CD4-positive, alpha-beta T cell (primary cell): ENCODE data around the gene LAMC2. TPM values are rescaled to one million over a fixed set of nuclear protein-coding genes. Genes with fewer than 3 reads are reported as not detected.

Source experiments
- ATAC-seq: fragments of 200-7000 bp; cut with Tn5 transposase; one replicate; pipeline ENCODE4 v1.10.0; 2022; ENCODE audit warnings: mild to moderate bottlenecking; ENCODE audit not compliant: poor library complexity
- CTCF ChIA-PET: fragments of 350-600 bp; sonication (Branson Sonifier 250); formaldehyde crosslinking; loops from one replicate; lab custom pipeline; 2021; ENCODE audit warnings: antibody characterized with exemption, inconsistent platforms; lab: Charles Lee
- POLR2A ChIA-PET: fragments of 350-600 bp; sonication (Branson Sonifier 250); formaldehyde crosslinking; loops from one replicate; lab custom pipeline; 2021; ENCODE audit warnings: antibody characterized with exemption, inconsistent platforms; lab: Charles Lee
- DNase-seq, 14 experiments: peaks; one replicate each; pipeline ENCODE4 v3.0.0-alpha.2; 2013 to 2020; ENCODE audit warnings: mixed read lengths in 2 of 14
- H3K27ac ChIP-seq, 2 donors: one replicate each; pipeline versions ENCODE4 v1.5.1 to v1.7.0; 2013; ENCODE audit warnings: low read length in 2 of 2, low read depth in 1 of 2, mild to moderate bottlenecking in 1 of 2
- H3K27me3 ChIP-seq, 2 experiments: 1 replicate in 1 of 2; 2 replicates in 1 of 2; pipeline versions ENCODE4 v1.6.1 to v1.7.0; 2013; ENCODE audit warnings: low read length in 2 of 2, control low read depth in 1 of 2, mild to moderate bottlenecking in 1 of 2, moderate library complexity in 1 of 2; ENCODE audit not compliant: insufficient read depth in 2 of 2, control insufficient read depth in 1 of 2
- H3K36me3 ChIP-seq: one replicate; pipeline ENCODE4 v1.6.1; 2013; ENCODE audit warnings: low read length, control low read depth; ENCODE audit not compliant: insufficient read depth
- H3K4me1 ChIP-seq: one replicate; pipeline ENCODE4 v1.6.1; 2013; ENCODE audit warnings: low read length, control low read depth; ENCODE audit not compliant: insufficient read depth
- H3K4me3 ChIP-seq: one replicate; pipeline ENCODE4 v1.5.1; 2013; ENCODE audit warnings: mild to moderate bottlenecking, low read length, moderate library complexity
- H3K9me3 ChIP-seq, 2 experiments: 1 replicate in 1 of 2; 2 replicates in 1 of 2; pipeline versions ENCODE4 v1.6.1 to v1.7.0; 2013; ENCODE audit warnings: low read length in 2 of 2, mild to moderate bottlenecking in 2 of 2, control low read depth in 1 of 2, moderate library complexity in 1 of 2; ENCODE audit not compliant: control insufficient read depth in 1 of 2, insufficient read depth in 1 of 2
- H3K27ac Mint-ChIP-seq: one replicate; pipeline ENCODE4 v1.8.0; 2020; ENCODE audit warnings: mixed read lengths
- H3K27me3 Mint-ChIP-seq: one replicate; pipeline ENCODE4 v1.8.0; 2021; ENCODE audit warnings: mixed read lengths
- H3K36me3 Mint-ChIP-seq: one replicate; pipeline ENCODE4 v1.8.0; 2021; ENCODE audit warnings: low read depth, mixed read lengths
- H3K4me1 Mint-ChIP-seq: one replicate; pipeline ENCODE4 v1.8.0; 2021; ENCODE audit warnings: low read depth, mixed read lengths
- H3K4me3 Mint-ChIP-seq: one replicate; pipeline ENCODE4 v1.8.0; 2020; ENCODE audit warnings: mild to moderate bottlenecking, mixed read lengths
- H3K9me3 Mint-ChIP-seq: one replicate; pipeline ENCODE4 v1.8.0; 2020; ENCODE audit warnings: mixed read lengths
- intact Hi-C, 2 experiments: fragments of 100-400 bp; cut with DNase I in 1 of 2; cut with micrococcal nuclease in 1 of 2; formaldehyde crosslinking; loops; one replicate each; pipeline versions ENCODE4 v1.15.1 to v1.9.0; 2023 to 2025; cut with DNase I, micrococcal nuclease
- total RNA-seq, 174 experiments: library from RNA in 2 of 174; stranded (reverse) in 2 of 174; gene quantifications; one replicate each; pipeline ENCODE4 v1.2.3 and lab custom pipeline; 2021 to 2026
- TF ChIP-seq, protein P1 (sequence below): fragments of 200-600 bp; IDR thresholded peaks from one replicate; pipeline ENCODE4 v1.8.0; 2022; ENCODE audit warnings: antibody characterized with exemption, mild to moderate bottlenecking

LAMC2 gene
- total RNA-seq, 2 experiments from 2014 or later, result not detected

DNA sequence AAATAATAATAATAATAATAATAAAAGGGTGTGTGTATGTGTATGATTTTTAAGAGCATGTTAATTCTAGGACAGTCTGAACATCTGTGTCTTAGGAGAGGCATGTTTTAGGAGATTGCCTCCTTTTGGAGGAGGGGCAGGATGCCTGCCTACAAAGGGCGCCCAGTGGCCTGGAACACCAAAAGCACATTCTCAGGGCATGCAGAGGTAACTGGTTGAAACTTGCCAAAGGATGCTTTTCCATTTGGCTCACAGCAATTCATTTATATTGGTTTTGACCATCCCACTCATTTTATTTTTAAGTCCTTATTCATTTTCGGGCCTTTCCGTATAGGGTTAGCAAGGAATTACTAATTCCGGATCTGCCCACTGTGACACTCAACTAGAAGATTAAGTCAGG lies 21.1 kb upstream of the LAMC2 start:
- no peak for DNase-seq
- Histone ChIP-seq H3K4me1 (no peaks in the 10 kb centered on the region), H3K4me3 (no peak overlapping the region), H3K27ac (no peak overlapping the region), H3K36me3 (no peaks in the 10 kb centered on the region), H3K9me3 (no peaks in the 10 kb centered on the region), H3K27me3 (no peaks in the 10 kb centered on the region)
- no peaks in the 10 kb centered on the region for H3K36me3 Mint-ChIP-seq
- intact Hi-C loops, result no loop called here
- H3K27ac Mint-ChIP-seq, result no peak overlapping the region
- POLR2A ChIA-PET, result no interaction called here
- CTCF ChIA-PET, result no interaction called here
- peaks cover 6% of the 10 kb centered on the region for H3K27me3 Mint-ChIP-seq
- H3K4me1 Mint-ChIP-seq, result no peaks in the 10 kb centered on the region
- TF ChIP-seq, protein P1, sequence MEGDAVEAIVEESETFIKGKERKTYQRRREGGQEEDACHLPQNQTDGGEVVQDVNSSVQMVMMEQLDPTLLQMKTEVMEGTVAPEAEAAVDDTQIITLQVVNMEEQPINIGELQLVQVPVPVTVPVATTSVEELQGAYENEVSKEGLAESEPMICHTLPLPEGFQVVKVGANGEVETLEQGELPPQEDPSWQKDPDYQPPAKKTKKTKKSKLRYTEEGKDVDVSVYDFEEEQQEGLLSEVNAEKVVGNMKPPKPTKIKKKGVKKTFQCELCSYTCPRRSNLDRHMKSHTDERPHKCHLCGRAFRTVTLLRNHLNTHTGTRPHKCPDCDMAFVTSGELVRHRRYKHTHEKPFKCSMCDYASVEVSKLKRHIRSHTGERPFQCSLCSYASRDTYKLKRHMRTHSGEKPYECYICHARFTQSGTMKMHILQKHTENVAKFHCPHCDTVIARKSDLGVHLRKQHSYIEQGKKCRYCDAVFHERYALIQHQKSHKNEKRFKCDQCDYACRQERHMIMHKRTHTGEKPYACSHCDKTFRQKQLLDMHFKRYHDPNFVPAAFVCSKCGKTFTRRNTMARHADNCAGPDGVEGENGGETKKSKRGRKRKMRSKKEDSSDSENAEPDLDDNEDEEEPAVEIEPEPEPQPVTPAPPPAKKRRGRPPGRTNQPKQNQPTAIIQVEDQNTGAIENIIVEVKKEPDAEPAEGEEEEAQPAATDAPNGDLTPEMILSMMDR, result no peak
- no peak for ATAC-seq
- no peaks in the 10 kb centered on the region for H3K9me3 Mint-ChIP-seq
- H3K4me3 Mint-ChIP-seq, result no peak overlapping the region

DNA sequence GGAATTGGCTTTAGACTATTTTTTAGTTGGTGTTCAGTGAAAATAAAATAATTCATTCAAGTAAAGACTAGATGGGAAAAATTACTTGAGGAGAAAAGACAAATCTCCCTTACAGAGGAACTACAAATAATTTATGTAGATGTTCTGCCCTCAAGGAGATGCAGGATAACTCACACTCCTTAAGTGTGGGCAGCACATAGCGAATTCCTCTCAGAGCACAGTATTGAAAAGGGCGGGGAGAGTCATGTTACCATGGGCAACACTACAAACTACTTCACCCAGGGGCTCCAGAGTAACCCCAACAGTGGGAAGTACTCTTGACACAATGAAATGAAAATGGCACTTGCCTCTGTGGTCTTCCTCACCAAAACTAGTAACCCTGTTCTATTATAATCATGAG lies 20.6 kb upstream of the LAMC2 start:
- ChIA-PET CTCF (no interaction called here), POLR2A (no interaction called here)
- TF ChIP-seq, protein P1, result no peak
- Mint-ChIP-seq H3K27ac (no peak overlapping the region), H3K27me3 (peaks cover 6% of the 10 kb centered on the region), H3K4me1 (no peaks in the 10 kb centered on the region), H3K36me3 (no peaks in the 10 kb centered on the region), H3K4me3 (no peak overlapping the region), H3K9me3 (no peaks in the 10 kb centered on the region)
- no peak overlapping the region for H3K27ac ChIP-seq
- H3K27me3 ChIP-seq, result no peaks in the 10 kb centered on the region
- DNase-seq (no peak), ATAC-seq (no peak)
- H3K9me3 ChIP-seq, result no peaks in the 10 kb centered on the region
- no peaks in the 10 kb centered on the region for H3K36me3 ChIP-seq
- intact Hi-C loops, result no loop called here
- H3K4me1 ChIP-seq, result no peaks in the 10 kb centered on the region
- no peak overlapping the region for H3K4me3 ChIP-seq

DNA sequence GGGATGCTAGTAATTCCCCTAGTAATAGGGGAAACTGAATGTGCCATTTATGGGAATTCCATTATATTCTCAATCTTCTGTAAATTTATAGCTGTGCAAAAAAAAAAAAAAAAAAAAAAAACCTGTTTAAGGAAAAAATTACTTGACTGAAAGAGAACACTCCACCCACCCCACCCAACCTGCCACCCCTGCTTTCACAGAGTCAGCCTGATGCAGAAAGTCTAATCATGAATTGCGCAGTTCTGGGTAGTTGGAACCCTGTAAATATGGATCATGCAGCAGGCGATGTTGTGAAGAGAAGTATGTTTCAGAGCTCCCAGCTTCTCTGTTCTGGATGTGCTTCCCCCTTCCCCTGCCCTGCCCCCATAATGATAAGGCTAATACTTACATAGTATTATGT lies 19.6 kb upstream of the LAMC2 start:
- Mint-ChIP-seq H3K27me3 (peaks cover 6% of the 10 kb centered on the region), H3K4me3 (no peak overlapping the region), H3K4me1 (no peaks in the 10 kb centered on the region), H3K36me3 (no peaks in the 10 kb centered on the region), H3K27ac (no peak overlapping the region), H3K9me3 (no peaks in the 10 kb centered on the region)
- CTCF ChIA-PET, result interaction anchor here (1.1 kb wide), 1 partner anchor 1970 kb away, joined by 4 read pairs; no protein-coding TSS in a partner anchor
- Histone ChIP-seq H3K36me3 (no peaks in the 10 kb centered on the region), H3K9me3 (no peaks in the 10 kb centered on the region), H3K27ac (no peak overlapping the region), H3K4me3 (no peak overlapping the region), H3K4me1 (no peaks in the 10 kb centered on the region), H3K27me3 (no peaks in the 10 kb centered on the region)
- no peak for DNase-seq
- intact Hi-C loops, result no loop called here
- ATAC-seq, result no peak
- POLR2A ChIA-PET, result no interaction called here
- TF ChIP-seq, protein P1, result no peak
